Ectodermal cell (in vitro differentiated cells): ENCODE measurements around the gene ITGB1.
"Not testable (repeated sequence)": the region's sequence is repeated elsewhere in the genome, so short reads cannot be mapped to it uniquely, and the experiment has no call there.

ENCODE experiments used
- H3K27ac ChIP-seq: 2 replicates; pipeline ENCODE4 v1.7.0; 2013; ENCODE audit warnings: mild to moderate bottlenecking, low read depth, low read length; ENCODE audit not compliant: insufficient read depth, poor library complexity, severe bottlenecking
- H3K27me3 ChIP-seq: 2 replicates; pipeline ENCODE4 v1.7.0; 2013; ENCODE audit warnings: mild to moderate bottlenecking, low read length; ENCODE audit not compliant: insufficient read depth, control insufficient read depth, poor library complexity, severe bottlenecking
- H3K36me3 ChIP-seq: one replicate; pipeline ENCODE4 v1.7.0; 2013; ENCODE audit warnings: low read length; ENCODE audit not compliant: control insufficient read depth, insufficient read depth
- H3K4me1 ChIP-seq: one replicate; pipeline ENCODE4 v1.7.0; 2013; ENCODE audit warnings: low read length; ENCODE audit not compliant: control insufficient read depth, insufficient read depth
- H3K4me3 ChIP-seq: 2 replicates; pipeline ENCODE4 v1.7.0; 2013; ENCODE audit warnings: low read depth, low read length, control low read depth; ENCODE audit not compliant: insufficient read depth
- H3K9me3 ChIP-seq: 2 replicates; pipeline ENCODE4 v1.7.0; 2013; ENCODE audit warnings: mild to moderate bottlenecking, low read length, moderate library complexity; ENCODE audit not compliant: control insufficient read depth
- WGBS, 2 experiments: methylation state at CpG; one replicate each; pipeline ENCODE4 v1.1.7; 2013; ENCODE audit warnings: missing lambda C conversion rate in 2 of 2; 5-methylcytosine and 5-hydroxymethylcytosine counted together

The ITGB1 gene

DNA sequence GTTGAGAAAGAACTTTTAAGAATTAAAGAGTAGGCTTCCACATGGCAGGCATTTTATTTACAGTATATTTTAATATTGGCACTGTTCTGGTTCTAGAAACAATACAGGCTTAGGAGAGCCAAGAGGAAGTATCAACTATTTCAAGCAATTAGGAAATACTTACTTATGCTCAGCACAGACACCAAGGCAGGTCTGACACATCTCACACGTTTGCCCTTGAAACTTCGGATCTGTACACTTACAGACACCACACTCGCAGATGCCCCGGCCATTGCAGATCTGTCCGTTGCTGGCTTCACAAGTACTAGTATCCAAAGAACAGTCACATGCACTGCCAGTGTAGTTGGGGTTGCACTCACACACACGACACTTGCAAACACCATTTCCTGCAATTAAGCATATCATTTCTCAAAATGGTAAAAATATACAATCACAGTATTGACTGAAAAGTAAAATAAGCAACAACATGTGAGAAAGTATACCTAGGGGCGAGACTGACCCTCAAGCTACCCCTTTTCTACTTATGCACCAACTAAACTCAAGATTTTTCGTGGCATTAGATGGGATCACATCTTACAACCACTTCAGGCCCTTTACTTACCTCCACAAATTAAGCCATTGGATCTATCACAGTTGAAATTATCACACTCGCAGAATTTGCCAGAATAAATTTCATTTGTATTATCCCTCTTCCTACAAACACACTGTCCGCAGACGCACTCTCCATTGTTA is 46.6 kb downstream of the ITGB1 start:
- Histone ChIP-seq H3K4me1 (no peaks in the 10 kb centered on the region), H3K4me3 (no peak overlapping the region), H3K36me3 (peaks cover 5% of the 10 kb centered on the region), H3K27ac (no peak overlapping the region), H3K27me3 (no peaks in the 10 kb centered on the region), H3K9me3 (no peaks in the 10 kb centered on the region)
- 96% methylated on average over 11 of the region's 11 CpGs for WGBS, 2 experiments

DNA sequence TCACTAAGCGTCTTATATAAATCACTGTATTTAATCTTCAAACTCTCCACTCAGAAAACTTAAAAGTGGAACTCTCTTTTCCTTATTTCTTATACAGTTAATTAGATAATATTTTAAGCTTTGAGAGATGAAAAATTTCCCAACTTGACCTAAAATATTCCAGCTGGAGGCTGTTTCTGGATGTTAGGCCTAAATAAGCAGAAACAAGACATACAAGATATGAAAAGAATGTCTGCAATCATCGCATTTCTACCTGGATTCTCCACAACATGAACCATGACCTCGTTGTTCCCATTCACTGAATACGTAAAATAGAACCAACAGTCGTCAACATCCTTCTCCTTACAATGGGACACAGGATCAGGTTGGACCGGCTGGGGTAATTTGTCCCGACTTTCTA is 48.1 kb downstream of the ITGB1 start:
- 93 to 100% methylated on average over 1 to 2 of the region's 7 CpGs for WGBS, 2 experiments
- not testable (repeated sequence) for H3K4me1 ChIP-seq, H3K27ac ChIP-seq, H3K4me3 ChIP-seq, H3K9me3 ChIP-seq, H3K27me3 ChIP-seq, H3K36me3 ChIP-seq

DNA sequence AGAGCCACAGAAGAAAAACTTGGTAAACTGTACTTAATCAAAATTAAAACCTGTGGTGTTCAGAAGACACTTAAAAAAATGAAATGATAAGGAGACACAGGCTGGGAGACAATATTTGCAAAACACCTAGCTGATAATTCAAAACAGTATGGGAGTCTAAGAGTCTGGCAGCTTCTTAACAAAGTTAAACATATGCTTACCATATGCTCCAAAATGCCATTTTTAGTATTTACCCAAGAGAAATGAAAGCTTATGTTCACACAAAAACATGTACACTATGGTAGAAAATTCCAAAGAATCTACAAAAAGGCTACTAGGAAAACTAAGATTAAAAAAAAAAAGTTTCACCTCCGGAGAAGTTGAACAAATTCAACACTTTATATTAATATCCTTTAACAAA is 48.6 kb downstream of the ITGB1 start:
- 95 to 98% methylated on average over 1 of the region's 1 CpG for WGBS, 2 experiments
- H3K27me3 ChIP-seq, result no peaks in the 10 kb centered on the region
- no peak overlapping the region for H3K27ac ChIP-seq
- H3K4me3 ChIP-seq, result no peak overlapping the region
- H3K9me3 ChIP-seq, result no peaks in the 10 kb centered on the region
- peaks cover 5% of the 10 kb centered on the region for H3K36me3 ChIP-seq
- H3K4me1 ChIP-seq, result no peaks in the 10 kb centered on the region

DNA sequence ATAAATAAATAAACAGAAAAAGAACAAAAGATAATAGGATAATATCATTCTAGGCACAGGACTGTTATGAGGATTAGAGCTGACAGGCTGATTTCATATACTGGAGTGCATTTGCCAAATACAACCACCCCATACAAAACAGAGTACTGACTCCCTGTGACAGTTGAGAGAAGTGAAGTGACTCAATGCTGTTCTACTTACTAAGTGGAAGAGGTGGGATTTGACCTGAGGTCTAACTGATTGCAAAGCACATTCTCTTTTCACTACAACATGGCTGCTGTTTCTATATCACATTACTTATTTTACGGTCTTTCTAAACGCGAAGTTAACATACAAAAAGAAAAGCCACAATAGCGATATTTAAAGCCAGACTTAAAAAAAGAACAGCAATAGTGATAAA is 51.4 kb downstream of the ITGB1 start:
- H3K27ac ChIP-seq, result no peak overlapping the region
- WGBS, 2 experiments, result 94 to 97% methylated on average over 4 of the region's 4 CpGs
- no peaks in the 10 kb centered on the region for H3K4me1 ChIP-seq
- H3K9me3 ChIP-seq, result no peaks in the 10 kb centered on the region
- no peaks in the 10 kb centered on the region for H3K27me3 ChIP-seq
- no peaks in the 10 kb centered on the region for H3K36me3 ChIP-seq
- no peak overlapping the region for H3K4me3 ChIP-seq

DNA sequence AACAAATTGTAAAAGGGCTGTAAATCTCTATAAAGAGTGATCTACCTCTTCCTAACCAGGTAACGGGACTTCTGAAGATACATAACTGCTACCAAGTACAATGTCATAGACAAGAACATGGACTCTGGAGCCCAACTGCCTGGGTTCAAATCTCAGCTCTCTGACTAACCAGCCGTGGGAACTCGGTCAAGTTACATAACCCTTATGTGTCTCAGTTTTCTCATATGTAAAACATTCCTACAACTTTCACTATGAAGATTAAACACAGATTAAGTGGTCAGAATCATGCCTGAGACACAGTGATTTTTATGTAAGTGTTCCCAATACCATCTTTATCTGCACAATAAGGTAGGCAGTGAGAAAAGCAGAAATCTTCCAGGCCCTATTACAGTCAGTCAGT is 52.6 kb downstream of the ITGB1 start:
- Histone ChIP-seq H3K9me3 (no peaks in the 10 kb centered on the region), H3K27me3 (no peaks in the 10 kb centered on the region), H3K4me1 (no peaks in the 10 kb centered on the region), H3K36me3 (no peaks in the 10 kb centered on the region), H3K4me3 (no peak overlapping the region), H3K27ac (no peak overlapping the region)
- WGBS, 2 experiments, result 95% methylated on average over 3 of the region's 3 CpGs

DNA sequence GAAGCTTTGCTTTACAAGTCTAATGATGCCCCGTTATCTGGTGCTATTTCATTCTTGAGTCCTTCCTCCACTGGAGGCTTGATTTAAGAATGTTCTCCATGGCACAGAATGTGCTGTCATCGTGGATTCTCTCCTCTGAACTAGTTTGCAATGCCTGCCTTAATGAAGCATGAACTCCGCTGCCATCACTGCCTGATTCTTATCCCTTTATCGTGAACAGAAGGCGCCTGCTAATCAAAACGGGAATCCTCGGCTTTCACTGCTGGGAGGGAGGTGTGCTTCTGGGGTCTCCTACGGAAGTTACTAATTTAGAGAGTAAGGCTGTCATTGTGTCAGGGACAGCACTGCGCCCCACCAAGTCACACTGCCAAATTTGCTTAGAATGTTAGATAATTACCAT is 56.2 kb downstream of the ITGB1 start:
- no peaks in the 10 kb centered on the region for H3K27me3 ChIP-seq
- H3K36me3 ChIP-seq, result no peaks in the 10 kb centered on the region
- no peaks in the 10 kb centered on the region for H3K9me3 ChIP-seq
- 94 to 97% methylated on average over 9 of the region's 9 CpGs for WGBS, 2 experiments
- H3K4me1 ChIP-seq, result no peaks in the 10 kb centered on the region
- H3K4me3 ChIP-seq, result no peak overlapping the region
- no peak overlapping the region for H3K27ac ChIP-seq

DNA sequence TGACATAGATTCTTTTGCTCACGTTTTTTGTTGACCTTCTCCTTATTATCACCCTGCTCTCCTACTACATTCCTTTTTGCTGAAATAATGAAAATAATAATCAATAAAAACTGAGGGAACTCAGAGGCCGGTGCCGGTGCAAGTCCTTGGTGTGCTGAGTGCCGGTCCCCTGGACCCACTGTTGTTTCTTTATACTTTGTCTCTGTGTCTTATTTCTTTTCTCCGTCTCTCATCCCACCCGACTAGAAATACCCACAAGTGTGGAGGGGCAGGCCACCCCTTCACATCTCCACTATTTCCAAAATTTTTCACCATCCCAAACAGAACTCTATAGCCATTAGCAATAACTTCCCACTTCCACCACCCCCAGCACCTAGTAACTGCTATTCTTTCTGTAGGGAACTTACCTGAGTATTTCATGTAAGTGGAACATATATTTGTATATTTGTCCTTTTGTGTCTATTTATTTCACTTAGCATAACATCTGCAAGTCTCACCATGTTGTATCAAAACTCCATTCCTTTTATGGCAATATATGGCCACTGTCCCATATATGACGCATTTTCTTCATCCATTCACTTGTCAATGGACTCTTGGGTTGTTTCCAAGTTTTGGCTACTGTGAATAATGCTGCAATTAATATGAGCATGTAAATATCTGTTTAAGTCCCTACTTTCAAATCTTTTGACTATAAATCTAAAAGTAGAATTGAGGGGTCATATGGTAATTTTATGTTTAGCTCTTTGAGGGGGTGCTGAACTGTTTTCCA is 62.6 kb downstream of the ITGB1 start:
- H3K9me3 ChIP-seq, H3K4me3 ChIP-seq, H3K4me1 ChIP-seq, H3K27me3 ChIP-seq, H3K27ac ChIP-seq, H3K36me3 ChIP-seq: not testable (repeated sequence)
- 92 to 94% methylated on average over 7 of the region's 7 CpGs for WGBS, 2 experiments

DNA sequence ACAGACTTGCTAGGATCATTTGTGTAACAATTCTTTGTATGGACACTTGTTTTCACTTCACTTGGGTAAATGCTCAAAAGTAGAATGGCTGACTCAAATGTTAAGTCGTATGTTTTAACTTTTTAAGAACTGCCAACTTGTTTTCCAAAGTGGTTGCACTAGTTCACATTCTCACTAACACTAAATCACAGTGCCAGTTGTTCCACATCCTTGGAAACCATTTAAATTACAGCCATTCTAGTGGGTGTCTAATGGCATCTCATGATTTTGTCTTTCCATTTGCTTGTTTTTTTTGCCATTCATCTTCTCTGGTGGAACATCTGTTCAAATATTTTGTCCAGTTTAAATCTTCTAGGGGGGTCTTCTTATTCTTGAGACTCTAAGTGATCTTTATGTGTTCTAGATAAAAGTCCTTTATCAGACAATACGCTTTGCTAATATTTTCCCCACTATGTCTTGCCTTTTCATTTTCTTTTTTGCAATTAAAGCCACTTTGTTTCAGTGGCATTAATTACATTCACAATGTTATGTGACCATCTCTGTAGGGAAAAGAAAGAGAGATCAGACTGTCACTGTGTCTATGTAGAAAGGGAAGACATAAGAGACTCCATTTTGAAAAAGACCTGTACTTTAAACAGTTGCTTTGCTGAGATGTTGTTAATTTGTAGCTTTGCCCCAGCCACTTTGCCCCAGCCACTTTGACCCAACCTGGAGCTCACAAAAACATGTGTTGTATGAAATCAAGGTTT is 63.9 kb downstream of the ITGB1 start:
- Histone ChIP-seq H3K27ac (no peak overlapping the region), H3K36me3 (no peaks in the 10 kb centered on the region), H3K4me3 (no peak overlapping the region), H3K9me3 (no peaks in the 10 kb centered on the region), H3K27me3 (no peaks in the 10 kb centered on the region), H3K4me1 (no peaks in the 10 kb centered on the region)
- 74 to 89% methylated on average over 1 to 2 of the region's 2 CpGs for WGBS, 2 experiments

DNA sequence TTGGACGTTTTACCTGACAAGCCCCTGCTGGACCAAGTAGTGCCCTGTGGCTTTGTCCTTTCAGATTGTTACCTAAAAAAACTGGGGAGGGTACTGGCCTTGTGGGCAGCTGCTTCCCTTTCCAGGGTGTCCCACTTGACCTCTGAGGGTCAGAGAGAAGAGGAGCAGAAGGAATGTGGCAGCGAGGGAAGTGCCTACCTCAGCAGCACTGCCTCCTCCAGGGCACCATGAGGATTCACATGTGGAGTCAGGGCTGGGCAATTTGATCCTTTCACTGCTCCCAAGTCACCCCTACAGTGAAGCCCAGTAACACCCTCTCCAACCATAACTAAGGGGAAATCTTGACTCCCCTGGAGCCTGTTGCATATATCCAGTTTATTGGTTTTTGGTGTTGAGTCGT is 64.6 kb downstream of the ITGB1 start:
- 60% methylated on average over 3 of the region's 3 CpGs for WGBS, 2 experiments

DNA sequence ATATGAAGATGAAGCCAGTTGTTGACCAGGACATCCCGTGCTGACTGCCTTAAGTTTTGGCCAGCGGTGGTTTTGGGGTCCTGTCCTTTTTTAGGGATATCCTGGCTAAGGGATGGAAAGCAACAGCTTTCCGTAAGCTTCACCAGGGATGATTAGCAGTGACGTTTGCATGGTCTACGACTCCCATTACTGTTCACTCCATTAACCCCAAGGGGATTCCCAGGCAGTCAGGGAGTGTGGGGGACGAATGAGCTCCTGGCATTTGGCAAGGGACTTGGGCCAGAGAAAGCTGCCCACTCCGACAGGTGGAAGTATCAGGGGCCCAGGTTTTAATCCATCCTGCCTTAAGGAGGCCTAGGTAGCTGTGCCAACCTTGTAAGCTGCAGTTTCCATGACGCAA is 66.8 kb downstream of the ITGB1 start:
- 92 to 93% methylated on average over 8 of the region's 8 CpGs for WGBS, 2 experiments
- no peaks in the 10 kb centered on the region for H3K27me3 ChIP-seq
- H3K9me3 ChIP-seq, result no peaks in the 10 kb centered on the region
- no peaks in the 10 kb centered on the region for H3K36me3 ChIP-seq
- H3K4me1 ChIP-seq, result no peaks in the 10 kb centered on the region
- H3K4me3 ChIP-seq, result no peak overlapping the region
- no peak overlapping the region for H3K27ac ChIP-seq

More for the DNA sequence above, 64.6 kb downstream of the ITGB1 start:
- H3K27ac ChIP-seq, result no peak overlapping the region
- no peaks in the 10 kb centered on the region for H3K27me3 ChIP-seq
- no peaks in the 10 kb centered on the region for H3K36me3 ChIP-seq
- no peak overlapping the region for H3K4me3 ChIP-seq
- no peaks in the 10 kb centered on the region for H3K9me3 ChIP-seq
- no peaks in the 10 kb centered on the region for H3K4me1 ChIP-seq
